Endothelial cell of umbilical vein (primary cell): ENCODE measurements around the gene HDAC9.

Experiments used
- MAX ChIP-seq: IDR thresholded peaks from 2 replicates; pipeline ENCODE4 v1.6.1; 2011; ENCODE audit not compliant: insufficient read depth, insufficient read length
- POLR2A ChIP-seq: IDR thresholded peaks from 2 replicates; pipeline ENCODE4 v1.6.1; 2012; ENCODE audit warnings: low read depth, mild to moderate bottlenecking, control low read depth, low read length

- TF ChIP-seq MAX (no peak), POLR2A (no peak)
Observed at GRCh38 chr7:18831943-18832342, 336.4 kb downstream of the HDAC9 start.
